Fibroblast of pulmonary artery (primary cell): ENCODE results near the gene DSPP.

Experiments
- DNase-seq: peaks from one replicate; pipeline ENCODE4 v3.0.0-alpha.2; 2010; ENCODE audit warnings: low read depth
- H3K4me3 ChIP-seq: replicated peaks from 2 replicates; pipeline ENCODE4 v1.5.1; 2011; ENCODE audit warnings: low read depth, mild to moderate bottlenecking, control low read depth, low read length, moderate library complexity
- CTCF ChIP-seq: IDR thresholded peaks from 2 replicates; pipeline ENCODE4 v1.5.1; 2011; ENCODE audit warnings: mild to moderate bottlenecking, control low read depth, low read length, inconsistent platforms; ENCODE audit errors: missing control alignments

DSPP gene

GRCh38 chr4:87574996-87575395 lies 33.3 kb upstream of the DSPP start:
- peak; percentile 72 for DNase-seq
- H3K4me3 ChIP-seq, result no peak overlapping the region
- TF ChIP-seq CTCF, result no peak

GRCh38 chr4:87575408-87575807 lies 32.9 kb upstream of the DSPP start:
- peak; percentile 6 for DNase-seq
- no peak overlapping the region for H3K4me3 ChIP-seq
- TF ChIP-seq CTCF, result no peak

- no peak overlapping the region for H3K4me3 ChIP-seq
- DNase-seq, result no peak
- TF ChIP-seq CTCF, result no peak
These were observed 32.3 kb upstream of the DSPP start for GRCh38 chr4:87575983-87576382.

- no peak overlapping the region for H3K4me3 ChIP-seq
- TF ChIP-seq CTCF, result no peak
- DNase-seq, result no peak
These were observed 28.9 kb upstream of the DSPP start for GRCh38 chr4:87579478-87579877.

GRCh38 chr4:87580057-87580456 lies 28.3 kb upstream of the DSPP start:
- no peak for TF ChIP-seq CTCF
- H3K4me3 ChIP-seq, result no peak overlapping the region
- no peak for DNase-seq

- DNase-seq, result no peak
- TF ChIP-seq CTCF, result no peak
- no peak overlapping the region for H3K4me3 ChIP-seq
These were observed 24.0 kb upstream of the DSPP start for GRCh38 chr4:87584222-87584908.

GRCh38 chr4:87589531-87589930 lies 18.8 kb upstream of the DSPP start:
- no peak for TF ChIP-seq CTCF
- DNase-seq, result peak; percentile 93
- H3K4me3 ChIP-seq, result no peak overlapping the region
